Esophagus squamous epithelium (tissue), 5 donors: Measurements from ENCODE around the gene PTBP3. TPM values are rescaled to one million over a fixed set of nuclear protein-coding genes. Genes with fewer than 3 reads are reported as not detected.
A peak's percentile ranks its signal among the peaks of the same experiment; 100 is the strongest.

Experiments used
- DNase-seq: peaks from one replicate; lab custom pipeline; 2025; lab: John Stamatoyannopoulos, UW
- H3K27ac ChIP-seq, 4 donors: fragments of 200-600 bp; sonication (generic); one replicate each; pipeline ENCODE4 v1.5.1; 2016 to 2019; ENCODE audit warnings: mild to moderate bottlenecking in 1 of 4
- H3K27me3 ChIP-seq, 4 donors: fragments of 200-600 bp; sonication (generic); 1 replicate in 3 of 4; 2 replicates in 1 of 4; pipeline versions ENCODE4 v1.5.1 to v1.6.0; 2017 to 2021; ENCODE audit warnings: antibody characterized with exemption in 1 of 4
- H3K36me3 ChIP-seq, 3 donors: fragments of 200-600 bp; sonication (generic); one replicate each; pipeline ENCODE4 v1.5.1; 2016 to 2019
- H3K4me1 ChIP-seq, 3 donors: fragments of 200-600 bp; sonication (generic); one replicate each; pipeline ENCODE4 v1.5.1; 2017 to 2019
- H3K4me3 ChIP-seq, 4 donors: fragments of 200-600 bp; sonication (generic); 1 replicate in 3 of 4; 2 replicates in 1 of 4; pipeline ENCODE4 v1.5.1; 2016 to 2019; ENCODE audit warnings: mild to moderate bottlenecking in 2 of 4, moderate library complexity in 1 of 4
- H3K9me3 ChIP-seq, 3 donors: fragments of 200-600 bp; sonication (generic); one replicate each; pipeline ENCODE4 v1.5.1; 2016 to 2019
- POLR2A ChIP-seq, 4 donors: fragments of 450-650 bp; IDR thresholded peaks; one replicate each; pipeline ENCODE4 v1.6.1; 2017; ENCODE audit warnings: antibody characterized with exemption in 4 of 4, mild to moderate bottlenecking in 4 of 4, moderate library complexity in 3 of 4
- WGBS, 2 donors: methylation state at CpG; one replicate each; pipeline ENCODE4 v1.1.5; 2018; 5-methylcytosine and 5-hydroxymethylcytosine counted together
- intact Hi-C: fragments of 100-400 bp; cut with DNase I; formaldehyde crosslinking; loops from one replicate; pipeline ENCODE4 v1.15.0; 2022
- total RNA-seq, 4 donors: library from RNA; depleted of rRNA; stranded (reverse); fragments of >200 nt; gene quantifications; one replicate each; pipeline ENCODE4 v1.1.0, GENCODE V29; 2016
- TF ChIP-seq, protein P1 (sequence below), 6 experiments: fragments of 450-650 bp in 4 of 6; fragments of 200-600 bp in 2 of 6; sonication (generic) in 2 of 6; IDR thresholded peaks; one replicate each; pipeline ENCODE4 v1.5.1; 2016 to 2019; ENCODE audit warnings: antibody characterized with exemption in 6 of 6, mild to moderate bottlenecking in 4 of 6, moderate library complexity in 4 of 6
- donor health status: DM: yes; HTN: yes; CAD: no.

Gene PTBP3
- total RNA-seq, 4 donors from 2014 or later, result 71.9 to 113 (median 88.8) TPM

DNA sequence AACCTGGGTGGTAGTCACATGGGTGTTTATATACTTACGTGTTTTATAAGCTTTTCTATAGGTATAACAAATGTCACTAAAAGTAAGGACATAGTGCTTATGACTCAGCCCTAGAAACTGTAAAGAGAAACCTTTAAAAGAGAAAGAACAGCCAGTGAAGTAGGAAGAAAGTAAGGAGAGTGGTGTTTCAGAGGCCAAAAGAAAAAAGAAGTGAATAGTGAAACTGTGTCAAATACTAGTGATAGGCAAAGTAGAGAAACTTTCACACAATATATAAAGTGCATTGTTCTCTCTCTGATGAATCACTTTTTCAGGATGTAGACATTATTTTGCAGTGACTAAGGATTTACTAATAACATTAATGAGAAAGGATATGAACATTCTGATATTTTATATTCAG, 84.1 kb downstream of the PTBP3 start:
- intact Hi-C loops, result no loop called here
- H3K27me3 ChIP-seq, result no peaks in the 10 kb centered on the region
- WGBS, 2 donors, result 42 to 56% methylated on average over 1 of the region's 1 CpG
- H3K4me3 ChIP-seq, result no peak overlapping the region
- TF ChIP-seq, protein P1, sequence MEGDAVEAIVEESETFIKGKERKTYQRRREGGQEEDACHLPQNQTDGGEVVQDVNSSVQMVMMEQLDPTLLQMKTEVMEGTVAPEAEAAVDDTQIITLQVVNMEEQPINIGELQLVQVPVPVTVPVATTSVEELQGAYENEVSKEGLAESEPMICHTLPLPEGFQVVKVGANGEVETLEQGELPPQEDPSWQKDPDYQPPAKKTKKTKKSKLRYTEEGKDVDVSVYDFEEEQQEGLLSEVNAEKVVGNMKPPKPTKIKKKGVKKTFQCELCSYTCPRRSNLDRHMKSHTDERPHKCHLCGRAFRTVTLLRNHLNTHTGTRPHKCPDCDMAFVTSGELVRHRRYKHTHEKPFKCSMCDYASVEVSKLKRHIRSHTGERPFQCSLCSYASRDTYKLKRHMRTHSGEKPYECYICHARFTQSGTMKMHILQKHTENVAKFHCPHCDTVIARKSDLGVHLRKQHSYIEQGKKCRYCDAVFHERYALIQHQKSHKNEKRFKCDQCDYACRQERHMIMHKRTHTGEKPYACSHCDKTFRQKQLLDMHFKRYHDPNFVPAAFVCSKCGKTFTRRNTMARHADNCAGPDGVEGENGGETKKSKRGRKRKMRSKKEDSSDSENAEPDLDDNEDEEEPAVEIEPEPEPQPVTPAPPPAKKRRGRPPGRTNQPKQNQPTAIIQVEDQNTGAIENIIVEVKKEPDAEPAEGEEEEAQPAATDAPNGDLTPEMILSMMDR (IDR thresholded peaks at IDR 0.05), result no peak
- no peak for TF ChIP-seq POLR2A (IDR thresholded peaks at IDR 0.05)
- no peak overlapping the region for H3K27ac ChIP-seq
- H3K36me3 ChIP-seq, result peaks cover 0 to 61% (median 0%) of the 10 kb centered on the region in 3 donors
- DNase-seq, result no peak
- H3K4me1 ChIP-seq, result peaks cover 0 to 13% (median 0%) of the 10 kb centered on the region in 3 donors
- H3K9me3 ChIP-seq, result no peaks in the 10 kb centered on the region

DNA sequence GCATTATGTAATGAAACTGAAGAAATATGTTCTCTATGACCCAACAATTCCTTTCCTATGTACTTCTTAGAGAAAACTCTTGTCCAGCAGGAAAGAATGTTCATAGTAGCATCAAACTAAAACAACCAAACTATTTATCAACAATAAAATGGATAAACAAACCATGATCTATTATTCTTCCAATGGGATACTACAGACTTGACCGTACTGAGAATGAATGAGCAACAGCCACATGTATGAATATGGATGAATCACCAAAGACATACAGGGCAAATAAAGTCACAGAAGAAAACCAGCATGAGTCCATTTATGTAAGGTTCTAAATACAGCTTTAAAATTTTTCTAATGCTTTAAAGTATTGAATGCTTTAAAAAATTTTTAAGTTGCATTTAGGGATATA, 84.7 kb downstream of the PTBP3 start:
- H3K9me3 ChIP-seq, result no peaks in the 10 kb centered on the region
- H3K4me1 ChIP-seq, result peaks cover 0 to 13% (median 0%) of the 10 kb centered on the region in 3 donors
- H3K4me3 ChIP-seq, result no peak overlapping the region
- no peak for TF ChIP-seq POLR2A (IDR thresholded peaks at IDR 0.05)
- TF ChIP-seq, protein P1 (IDR thresholded peaks at IDR 0.05), result no peak
- no peaks in the 10 kb centered on the region for H3K27me3 ChIP-seq
- no peak for DNase-seq
- 32 to 33% methylated on average over 1 of the region's 1 CpG for WGBS, 2 donors
- peaks cover 0 to 64% (median 0%) of the 10 kb centered on the region in 3 donors for H3K36me3 ChIP-seq
- intact Hi-C loops, result no loop called here
- no peak overlapping the region for H3K27ac ChIP-seq

DNA sequence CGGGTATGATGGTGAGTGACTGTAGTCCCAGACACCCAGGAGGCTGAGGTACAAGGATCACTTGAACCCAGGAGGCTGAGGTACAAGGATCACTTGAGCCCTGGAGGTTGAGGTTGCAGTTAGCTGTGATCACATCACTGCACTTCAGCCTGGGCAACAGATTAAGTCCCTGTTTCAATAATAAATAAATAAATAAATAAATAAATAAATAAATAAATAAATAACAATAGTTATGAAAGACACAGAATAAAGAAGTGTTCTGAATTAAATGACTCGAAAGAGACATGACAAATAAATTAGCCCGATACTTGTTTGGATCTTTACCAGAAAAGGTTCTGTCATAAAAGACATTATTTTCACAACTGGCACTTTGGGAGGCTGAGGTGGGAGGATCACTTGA, 86.3 kb downstream of the PTBP3 start:
- TF ChIP-seq, protein P1 (IDR thresholded peaks at IDR 0.05), result no peak
- no peak for TF ChIP-seq POLR2A (IDR thresholded peaks at IDR 0.05)
- peaks cover 0 to 64% (median 0%) of the 10 kb centered on the region in 3 donors for H3K36me3 ChIP-seq
- H3K9me3 ChIP-seq, result no peaks in the 10 kb centered on the region
- no peaks in the 10 kb centered on the region for H3K27me3 ChIP-seq
- peaks cover 0 to 13% (median 0%) of the 10 kb centered on the region in 3 donors for H3K4me1 ChIP-seq
- no peak overlapping the region for H3K4me3 ChIP-seq
- no peak overlapping the region for H3K27ac ChIP-seq
- intact Hi-C loops, result no loop called here
- no peak for DNase-seq
- 94% methylated on average over 3 of the region's 3 CpGs for WGBS, 2 donors

DNA sequence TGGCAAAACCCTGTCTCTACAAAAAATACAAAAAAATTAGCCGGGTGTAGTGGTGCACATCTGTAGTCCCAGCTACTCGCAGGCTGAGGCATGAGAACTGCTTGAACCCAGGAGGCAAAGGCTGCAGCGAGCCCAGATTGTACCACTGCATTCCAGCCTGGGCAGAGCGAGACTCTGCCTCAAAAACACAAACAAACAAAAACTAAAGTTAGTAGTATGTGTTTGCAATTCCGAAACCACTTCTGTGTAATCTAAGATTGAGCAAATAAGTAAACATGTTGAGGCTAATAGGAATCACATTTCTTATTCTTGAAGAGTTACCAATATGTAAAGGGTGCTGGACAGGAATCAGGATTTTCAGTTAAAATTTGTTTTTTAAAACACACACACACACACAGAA, 88.3 kb downstream of the PTBP3 start:
- 89 to 90% methylated on average over 5 of the region's 5 CpGs for WGBS, 2 donors
- no peaks in the 10 kb centered on the region for H3K9me3 ChIP-seq
- intact Hi-C loops, result no loop called here
- no peaks in the 10 kb centered on the region for H3K27me3 ChIP-seq
- no peak overlapping the region for H3K4me3 ChIP-seq
- H3K4me1 ChIP-seq, result peaks cover 0 to 13% (median 0%) of the 10 kb centered on the region in 3 donors
- TF ChIP-seq, protein P1 (IDR thresholded peaks at IDR 0.05), result no peak
- no peak for TF ChIP-seq POLR2A (IDR thresholded peaks at IDR 0.05)
- H3K27ac ChIP-seq, result peak overlapping the region in 1 of 4 donors; percentile 30
- DNase-seq, result no peak
- H3K36me3 ChIP-seq, result peaks cover 0 to 55% (median 0%) of the 10 kb centered on the region in 3 donors

DNA sequence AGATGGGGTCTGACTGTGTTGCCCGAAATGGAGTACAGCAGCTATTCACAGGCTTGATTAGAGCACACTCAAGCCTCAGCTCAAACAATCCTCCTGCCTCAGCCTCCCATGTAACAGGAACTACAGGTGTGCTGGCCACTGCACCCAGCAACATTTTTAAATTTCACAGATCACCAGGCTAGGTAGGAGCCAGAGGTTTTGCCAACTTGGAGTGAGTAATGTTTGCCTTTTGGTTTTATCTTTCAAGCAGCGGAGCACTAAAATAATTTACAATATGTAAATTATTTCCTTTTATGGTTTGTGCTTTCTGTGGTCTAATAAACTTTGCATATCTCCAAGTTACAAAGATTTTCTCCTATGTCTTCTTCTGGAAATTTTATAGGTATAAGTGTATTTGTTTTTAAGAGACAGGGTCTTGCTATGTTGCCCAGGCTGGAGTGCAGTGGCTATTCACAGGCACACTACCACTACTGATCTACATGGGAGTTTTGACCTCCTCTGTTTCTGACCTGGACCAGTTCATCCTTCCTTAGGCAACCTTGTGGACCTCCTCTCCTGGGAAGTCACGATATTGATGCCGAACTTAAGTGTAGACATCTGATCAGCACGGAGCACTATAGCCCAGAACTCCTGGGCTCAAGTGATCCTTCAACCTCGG, 91.1 kb downstream of the PTBP3 start:
- intact Hi-C loops, result no loop called here
- peaks cover 0 to 53% (median 0%) of the 10 kb centered on the region in 3 donors for H3K36me3 ChIP-seq
- no peak overlapping the region for H3K4me3 ChIP-seq
- H3K27me3 ChIP-seq, result no peaks in the 10 kb centered on the region
- H3K9me3 ChIP-seq, result no peaks in the 10 kb centered on the region
- 87 to 96% methylated on average over 6 of the region's 6 CpGs for WGBS, 2 donors
- no peak for DNase-seq
- H3K4me1 ChIP-seq, result peaks cover 0 to 19% (median 0%) of the 10 kb centered on the region in 3 donors
- no peak for TF ChIP-seq POLR2A (IDR thresholded peaks at IDR 0.05)
- TF ChIP-seq, protein P1 (IDR thresholded peaks at IDR 0.05), result no peak
- no peak overlapping the region for H3K27ac ChIP-seq
